Mesenchymal stem cell (in vitro differentiated cells and primary cell): ENCODE data around the gene ATL2.

Source experiments
- DNase-seq: peaks from one replicate; pipeline ENCODE4 v3.0.0-alpha.2; 2013
- H2AFZ ChIP-seq: one replicate; pipeline ENCODE4 v1.6.1; 2013; ENCODE audit warnings: low read depth, mild to moderate bottlenecking, control low read depth, inconsistent platforms, low read length, moderate library complexity
- H2AK5ac ChIP-seq: 2 replicates; pipeline ENCODE4 v1.6.1; 2013; ENCODE audit warnings: low read length, moderate library complexity, mild to moderate bottlenecking, inconsistent platforms; ENCODE audit not compliant: severe bottlenecking
- H2BK120ac ChIP-seq: one replicate; pipeline ENCODE4 v1.6.1; 2013; ENCODE audit warnings: low read depth, mild to moderate bottlenecking, inconsistent platforms, low read length, moderate library complexity
- H2BK12ac ChIP-seq, 2 experiments: one replicate each; pipeline ENCODE4 v1.6.1; 2013; ENCODE audit warnings: inconsistent platforms in 2 of 2, low read length in 2 of 2, mild to moderate bottlenecking in 2 of 2, moderate library complexity in 2 of 2, control low read depth in 1 of 2
- H2BK15ac ChIP-seq: one replicate; pipeline ENCODE4 v1.6.1; 2013; ENCODE audit warnings: mild to moderate bottlenecking, low read depth, inconsistent platforms; ENCODE audit not compliant: poor library complexity, severe bottlenecking
- H2BK5ac ChIP-seq: 2 replicates; pipeline ENCODE4 v1.6.1; 2013; ENCODE audit warnings: low read depth, mild to moderate bottlenecking, low read length, control low read depth, inconsistent platforms; ENCODE audit not compliant: poor library complexity, severe bottlenecking
- H3K14ac ChIP-seq, 2 experiments: one replicate each; pipeline ENCODE4 v1.6.1; 2013; ENCODE audit warnings: inconsistent platforms in 2 of 2, low read length in 2 of 2, control low read depth in 1 of 2, mild to moderate bottlenecking in 1 of 2, moderate library complexity in 1 of 2
- H3K18ac ChIP-seq, 2 experiments: one replicate each; pipeline ENCODE4 v1.6.1; 2013; ENCODE audit warnings: inconsistent platforms in 2 of 2, low read length in 2 of 2, control low read depth in 1 of 2, low read depth in 1 of 2, mild to moderate bottlenecking in 1 of 2
- H3K23ac ChIP-seq, 2 experiments: one replicate each; pipeline ENCODE4 v1.6.1; 2013; ENCODE audit warnings: inconsistent platforms in 2 of 2, low read length in 2 of 2, mild to moderate bottlenecking in 2 of 2, moderate library complexity in 2 of 2, control low read depth in 1 of 2
- H3K27ac ChIP-seq: 2 replicates; pipeline ENCODE4 v1.5.1; 2013; ENCODE audit warnings: mild to moderate bottlenecking, moderate library complexity, low read length, control low read depth, inconsistent platforms; ENCODE audit not compliant: poor library complexity, severe bottlenecking
- H3K27me3 ChIP-seq, 2 experiments: 2 replicates each; pipeline versions ENCODE4 v1.6.1 to v1.7.0; 2013; ENCODE audit warnings: low read length in 2 of 2, mild to moderate bottlenecking in 2 of 2, moderate library complexity in 2 of 2, control low read depth in 1 of 2, inconsistent platforms in 1 of 2; ENCODE audit not compliant: control insufficient read depth in 1 of 2, insufficient read depth in 1 of 2
- H3K36me3 ChIP-seq, 2 experiments: 2 replicates each; pipeline versions ENCODE4 v1.6.1 to v1.7.0; 2013; ENCODE audit warnings: low read length in 2 of 2, control low read depth in 1 of 2, inconsistent platforms in 1 of 2, low read depth in 1 of 2, mild to moderate bottlenecking in 1 of 2; ENCODE audit not compliant: insufficient read depth in 2 of 2, control insufficient read depth in 1 of 2
- H3K4ac ChIP-seq, 2 experiments: one replicate each; pipeline ENCODE4 v1.6.1; 2013; ENCODE audit warnings: inconsistent platforms in 2 of 2, low read length in 2 of 2, mild to moderate bottlenecking in 2 of 2, moderate library complexity in 2 of 2, control low read depth in 1 of 2, low read depth in 1 of 2
- H3K4me1 ChIP-seq: 2 replicates; pipeline ENCODE4 v1.6.1; 2013; ENCODE audit warnings: low read depth, low read length, control low read depth; ENCODE audit not compliant: control insufficient read depth, insufficient read depth
- H3K4me2 ChIP-seq: 2 replicates; pipeline ENCODE4 v1.6.1; 2013; ENCODE audit warnings: low read length, mild to moderate bottlenecking, inconsistent platforms; ENCODE audit not compliant: poor library complexity, severe bottlenecking
- H3K4me3 ChIP-seq, 2 experiments: 2 replicates each; pipeline versions ENCODE4 v1.5.1 to v1.7.0; 2013; ENCODE audit warnings: low read length in 2 of 2, mild to moderate bottlenecking in 2 of 2, control low read depth in 1 of 2, low read depth in 1 of 2; ENCODE audit not compliant: insufficient read depth in 1 of 2
- H3K79me1 ChIP-seq: replicated peaks from 2 replicates; pipeline ENCODE4 v1.6.1; 2013; ENCODE audit warnings: mild to moderate bottlenecking, control low read depth, low read length, inconsistent platforms; ENCODE audit not compliant: poor library complexity, severe bottlenecking
- H3K9ac ChIP-seq: 2 replicates; pipeline ENCODE4 v1.7.0; 2013; ENCODE audit warnings: mild to moderate bottlenecking, low read length, moderate library complexity
- H3K9me3 ChIP-seq: 2 replicates; pipeline ENCODE4 v1.7.0; 2013; ENCODE audit warnings: mild to moderate bottlenecking, low read length; ENCODE audit not compliant: control insufficient read depth
- H4K8ac ChIP-seq: one replicate; pipeline ENCODE4 v1.6.1; 2013; ENCODE audit warnings: inconsistent platforms, mild to moderate bottlenecking, low read length, moderate library complexity
- H4K91ac ChIP-seq: one replicate; pipeline ENCODE4 v1.6.1; 2013; ENCODE audit warnings: mild to moderate bottlenecking, low read length, inconsistent platforms
- WGBS: methylation state at CpG from one replicate; pipeline ENCODE4 v1.1.7; 2013; ENCODE audit warnings: mixed read lengths; 5-methylcytosine and 5-hydroxymethylcytosine counted together

ATL2 gene

DNA sequence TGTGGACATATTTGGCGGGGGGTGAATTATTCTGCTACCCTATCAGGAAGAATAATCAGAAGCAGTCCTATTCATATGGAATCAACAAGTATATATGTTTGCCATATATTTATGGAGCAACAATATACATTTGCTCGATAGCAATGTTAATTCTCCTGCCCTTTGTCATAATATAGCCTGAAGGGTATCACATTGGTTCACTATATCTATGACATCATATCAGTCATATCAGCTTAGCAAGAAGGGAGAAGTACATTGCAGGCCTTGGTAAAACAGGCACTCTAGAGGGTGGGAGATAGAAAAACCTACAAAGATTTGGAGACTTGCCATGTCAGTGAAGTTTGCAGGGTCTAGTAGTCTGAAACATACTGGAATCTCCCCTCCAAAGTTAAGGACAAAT is 128.4 kb downstream of the ATL2 start:
- Histone ChIP-seq H3K4me1 (peaks cover 9% of the 10 kb centered on the region), H3K79me1 (no peaks in the 10 kb centered on the region), H4K91ac (no peak overlapping the region), H3K23ac (no peak overlapping the region), H2AK5ac (no peak overlapping the region), H3K9me3 (no peaks in the 10 kb centered on the region), H3K4me2 (no peak overlapping the region), H4K8ac (no peak overlapping the region), H3K27me3 (no peaks in the 10 kb centered on the region), H3K18ac (no peak overlapping the region), H2BK5ac (no peak overlapping the region), H3K4me3 (no peak overlapping the region), H3K27ac (no peak overlapping the region), H2BK15ac (no peak overlapping the region), H3K14ac (no peak overlapping the region), H3K36me3 (no peaks in the 10 kb centered on the region), H2BK12ac (no peak overlapping the region), H3K4ac (no peak overlapping the region), H3K9ac (no peak overlapping the region), H2BK120ac (no peak overlapping the region), H2AFZ (no peak overlapping the region)
- no peak for DNase-seq
- WGBS: no CpG with 5 or more reads among the region's 2 CpGs

DNA sequence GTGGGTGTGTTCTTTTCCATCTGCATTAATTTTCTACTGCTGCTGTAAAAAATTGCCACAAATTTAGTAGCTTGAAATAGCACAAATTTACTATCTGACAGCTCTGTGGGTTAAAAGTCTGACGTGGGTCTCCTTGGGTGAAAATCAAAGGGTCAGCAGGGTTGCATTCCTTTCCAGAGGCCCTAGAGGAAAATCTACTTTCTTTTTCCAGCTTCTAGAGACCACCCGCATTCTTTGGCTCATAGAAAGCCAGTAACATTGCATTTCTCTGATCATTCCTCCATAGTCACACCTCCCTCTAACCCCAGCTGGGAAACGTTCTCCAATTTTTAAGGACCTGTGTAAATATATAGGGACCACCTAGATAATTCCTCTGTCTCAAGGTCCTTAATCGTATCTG is 128.8 kb downstream of the ATL2 start:
- H2BK15ac ChIP-seq: no peak overlapping the region
- H3K4ac ChIP-seq: no peak overlapping the region
- no peaks in the 10 kb centered on the region for H3K79me1 ChIP-seq
- H2AK5ac ChIP-seq: no peak overlapping the region
- H2BK120ac ChIP-seq: no peak overlapping the region
- no peak overlapping the region for H2AFZ ChIP-seq
- H3K18ac ChIP-seq: no peak overlapping the region
- no peak overlapping the region for H3K4me2 ChIP-seq
- H3K23ac ChIP-seq: no peak overlapping the region
- H3K27me3 ChIP-seq: no peaks in the 10 kb centered on the region
- H4K8ac ChIP-seq: no peak overlapping the region
- no peak for DNase-seq
- H3K9me3 ChIP-seq: no peaks in the 10 kb centered on the region
- H3K4me1 ChIP-seq: peaks cover 9% of the 10 kb centered on the region
- no peak overlapping the region for H3K27ac ChIP-seq
- H4K91ac ChIP-seq: no peak overlapping the region
- H3K14ac ChIP-seq: no peak overlapping the region
- H3K4me3 ChIP-seq: no peak overlapping the region
- H2BK12ac ChIP-seq: no peak overlapping the region
- WGBS: 78% methylated on average over 4 of the region's 4 CpGs
- no peaks in the 10 kb centered on the region for H3K36me3 ChIP-seq
- no peak overlapping the region for H2BK5ac ChIP-seq
- no peak overlapping the region for H3K9ac ChIP-seq

DNA sequence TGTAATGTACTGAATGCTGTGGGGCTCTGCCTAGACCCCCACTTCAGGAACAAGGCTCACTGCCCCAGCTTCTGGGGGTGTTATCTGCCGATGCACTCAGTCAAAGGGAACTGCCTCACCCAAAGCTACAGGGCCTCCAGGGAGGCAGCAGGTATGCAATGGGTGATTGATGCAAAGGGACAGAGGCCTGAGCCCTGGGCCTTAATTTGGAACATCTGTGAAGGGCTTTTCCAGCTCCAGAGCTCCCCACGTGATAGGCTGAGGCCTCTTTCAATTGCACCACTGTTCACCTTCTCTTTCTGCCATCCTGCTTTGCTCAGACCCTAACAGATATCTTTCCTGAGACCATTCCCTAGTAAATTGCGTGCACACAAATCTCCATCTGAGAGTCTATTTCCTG is 131.0 kb downstream of the ATL2 start:
- H2BK120ac ChIP-seq: no peak overlapping the region
- no peak overlapping the region for H3K4me3 ChIP-seq
- H2AK5ac ChIP-seq: no peak overlapping the region
- no peak overlapping the region for H2AFZ ChIP-seq
- no peaks in the 10 kb centered on the region for H3K79me1 ChIP-seq
- no peaks in the 10 kb centered on the region for H3K36me3 ChIP-seq
- H3K4me1 ChIP-seq: peaks cover 8% of the 10 kb centered on the region
- no peak overlapping the region for H4K91ac ChIP-seq
- H3K18ac ChIP-seq: no peak overlapping the region
- no peak overlapping the region for H3K23ac ChIP-seq
- no peaks in the 10 kb centered on the region for H3K27me3 ChIP-seq
- H2BK15ac ChIP-seq: no peak overlapping the region
- 89% methylated on average over 3 of the region's 3 CpGs for WGBS
- no peak overlapping the region for H3K9ac ChIP-seq
- H4K8ac ChIP-seq: no peak overlapping the region
- no peak overlapping the region for H2BK5ac ChIP-seq
- no peak overlapping the region for H3K4ac ChIP-seq
- H3K14ac ChIP-seq: peak overlapping the region in 1 of 2 experiments; percentile 76
- no peak for DNase-seq
- no peak overlapping the region for H3K4me2 ChIP-seq
- H3K27ac ChIP-seq: no peak overlapping the region
- no peaks in the 10 kb centered on the region for H3K9me3 ChIP-seq
- H2BK12ac ChIP-seq: no peak overlapping the region

DNA sequence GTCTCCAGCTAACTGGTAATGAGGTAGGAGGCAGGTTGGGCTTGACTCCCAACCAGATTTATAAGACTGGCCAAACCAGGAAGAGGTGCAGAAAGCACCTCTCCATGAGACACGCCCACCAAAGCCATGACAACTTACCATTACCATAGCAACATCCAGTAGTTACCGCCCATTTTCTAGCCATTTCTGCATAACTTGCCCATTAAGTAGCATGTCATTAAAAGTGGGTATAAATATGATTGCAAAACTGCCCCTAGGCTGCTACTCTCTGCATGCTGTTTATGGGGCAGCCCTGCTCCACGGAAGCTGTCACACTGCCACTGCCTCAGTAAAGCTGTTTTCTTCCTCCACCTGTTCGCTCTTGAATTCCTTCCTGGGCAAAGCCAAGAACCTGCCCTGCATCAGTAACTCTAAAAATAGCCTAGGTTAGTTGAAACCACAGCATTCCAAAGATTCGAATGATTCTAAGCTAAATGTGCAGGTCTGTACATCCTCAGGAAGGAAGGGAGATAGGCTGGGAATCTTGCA is 131.9 kb downstream of the ATL2 start:
- no peaks in the 10 kb centered on the region for H3K9me3 ChIP-seq
- H3K4me1 ChIP-seq: peaks cover 8% of the 10 kb centered on the region
- H3K27me3 ChIP-seq: no peaks in the 10 kb centered on the region
- H3K18ac ChIP-seq: no peak overlapping the region
- H3K4me2 ChIP-seq: no peak overlapping the region
- no peaks in the 10 kb centered on the region for H3K79me1 ChIP-seq
- WGBS: 55% methylated on average over 3 of the region's 5 CpGs
- H3K4ac ChIP-seq: no peak overlapping the region
- H3K23ac ChIP-seq: no peak overlapping the region
- H3K14ac ChIP-seq: no peak overlapping the region
- no peak overlapping the region for H2BK120ac ChIP-seq
- H2AFZ ChIP-seq: no peak overlapping the region
- no peak overlapping the region for H2AK5ac ChIP-seq
- no peak overlapping the region for H3K4me3 ChIP-seq
- H3K27ac ChIP-seq: no peak overlapping the region
- H3K9ac ChIP-seq: no peak overlapping the region
- H4K8ac ChIP-seq: no peak overlapping the region
- no peak overlapping the region for H4K91ac ChIP-seq
- no peak overlapping the region for H2BK5ac ChIP-seq
- H3K36me3 ChIP-seq: no peaks in the 10 kb centered on the region
- DNase-seq: peak; percentile 9
- H2BK12ac ChIP-seq: no peak overlapping the region
- H2BK15ac ChIP-seq: no peak overlapping the region
